GM12878 (cell line): Measurements from ENCODE around the gene MLNR.

ENCODE experiments used
- HDAC2 ChIP-seq: fragments of 200-600 bp; sonication (generic); IDR thresholded peaks from 2 replicates; pipeline ENCODE4 v1.6.1; 2017
- TCF7 ChIP-seq: IDR thresholded peaks from 2 replicates; pipeline ENCODE4 v1.6.1; 2014; ENCODE audit warnings: antibody characterized with exemption, borderline replicate concordance
- ZBED1 ChIP-seq: IDR thresholded peaks from 2 replicates; pipeline ENCODE4 v1.6.1; 2016; ENCODE audit warnings: borderline replicate concordance
- TF ChIP-seq, protein P1 (sequence below), 3 experiments: IDR thresholded peaks in 2 of 3; conservative IDR thresholded peaks in 1 of 3; 2 replicates each; pipeline ENCODE4 v1.5.1; 2011; ENCODE audit warnings: low read depth in 3 of 3, low read length in 3 of 3, mild to moderate bottlenecking in 3 of 3, control low read depth in 2 of 3, moderate library complexity in 2 of 3, inconsistent platforms in 1 of 3, mixed read lengths in 1 of 3; ENCODE audit not compliant: control insufficient read depth in 2 of 3, insufficient read depth in 1 of 3; ENCODE audit errors: extremely low read depth in 1 of 3
- TF ChIP-seq, protein P2 (sequence below): IDR thresholded peaks from 2 replicates; pipeline ENCODE4 v1.6.1; 2012; ENCODE audit warnings: low read depth, low read length, improper control_type of control experiment

GRCh38 chr13:49218493-49219051 lies 1.6 kb upstream of the MLNR start:
- TF ChIP-seq TCF7 (no peak), HDAC2 (no peak), ZBED1 (no peak)
- TF ChIP-seq, protein P1, sequence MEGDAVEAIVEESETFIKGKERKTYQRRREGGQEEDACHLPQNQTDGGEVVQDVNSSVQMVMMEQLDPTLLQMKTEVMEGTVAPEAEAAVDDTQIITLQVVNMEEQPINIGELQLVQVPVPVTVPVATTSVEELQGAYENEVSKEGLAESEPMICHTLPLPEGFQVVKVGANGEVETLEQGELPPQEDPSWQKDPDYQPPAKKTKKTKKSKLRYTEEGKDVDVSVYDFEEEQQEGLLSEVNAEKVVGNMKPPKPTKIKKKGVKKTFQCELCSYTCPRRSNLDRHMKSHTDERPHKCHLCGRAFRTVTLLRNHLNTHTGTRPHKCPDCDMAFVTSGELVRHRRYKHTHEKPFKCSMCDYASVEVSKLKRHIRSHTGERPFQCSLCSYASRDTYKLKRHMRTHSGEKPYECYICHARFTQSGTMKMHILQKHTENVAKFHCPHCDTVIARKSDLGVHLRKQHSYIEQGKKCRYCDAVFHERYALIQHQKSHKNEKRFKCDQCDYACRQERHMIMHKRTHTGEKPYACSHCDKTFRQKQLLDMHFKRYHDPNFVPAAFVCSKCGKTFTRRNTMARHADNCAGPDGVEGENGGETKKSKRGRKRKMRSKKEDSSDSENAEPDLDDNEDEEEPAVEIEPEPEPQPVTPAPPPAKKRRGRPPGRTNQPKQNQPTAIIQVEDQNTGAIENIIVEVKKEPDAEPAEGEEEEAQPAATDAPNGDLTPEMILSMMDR (IDR thresholded peaks at IDR 0.05 in 2 of 3, conservative IDR thresholded peaks at IDR 0.05 in 1 of 3; ENCODE audit: control insufficient read depth in 2 of 3, extremely low read depth in 1 of 3, insufficient read depth in 1 of 3, low read depth in 3 of 3, low read length in 3 of 3) = no peak
- TF ChIP-seq, protein P2, sequence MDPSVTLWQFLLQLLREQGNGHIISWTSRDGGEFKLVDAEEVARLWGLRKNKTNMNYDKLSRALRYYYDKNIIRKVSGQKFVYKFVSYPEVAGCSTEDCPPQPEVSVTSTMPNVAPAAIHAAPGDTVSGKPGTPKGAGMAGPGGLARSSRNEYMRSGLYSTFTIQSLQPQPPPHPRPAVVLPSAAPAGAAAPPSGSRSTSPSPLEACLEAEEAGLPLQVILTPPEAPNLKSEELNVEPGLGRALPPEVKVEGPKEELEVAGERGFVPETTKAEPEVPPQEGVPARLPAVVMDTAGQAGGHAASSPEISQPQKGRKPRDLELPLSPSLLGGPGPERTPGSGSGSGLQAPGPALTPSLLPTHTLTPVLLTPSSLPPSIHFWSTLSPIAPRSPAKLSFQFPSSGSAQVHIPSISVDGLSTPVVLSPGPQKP = no peak
